HepG2 (cell line): ENCODE results near the gene KCNJ5. TPM values are rescaled to one million over a fixed set of nuclear protein-coding genes. Genes with fewer than 3 reads are reported as not detected.

Experiments
- ATAC-seq: fragments of 200-7000 bp; cut with Tn5 transposase; 3 replicates; pipeline ENCODE4 v1.9.1; 2020; ENCODE audit warnings: mild to moderate bottlenecking, moderate library complexity
- BruUV-seq: library from RNA; stranded (reverse); fragments of 400-500 nt; replicated peaks from 2 replicates; lab custom pipeline; 2021; lab: Mats Ljungman, UMichigan
- CTCF ChIA-PET: fragments of 300-600 bp; formaldehyde crosslinking; extraction: SDS; loops from one replicate; lab custom pipeline; 2021; ENCODE audit warnings: low total read pairs, inconsistent platforms, low intra/inter-chr PET ratio; lab: Yijun Ruan, JAX
- POLR2A ChIA-PET: fragments of 350-600 bp; sonication (Branson Sonifier 250); formaldehyde crosslinking; loops from one replicate; lab custom pipeline; 2020; ENCODE audit warnings: antibody characterized with exemption, inconsistent platforms; lab: Yijun Ruan, JAX
- DNase-seq: peaks from one replicate; pipeline ENCODE4 v3.0.0-alpha.2; 2015; ENCODE audit warnings: low spot score
- FAIRE-seq: peaks from 3 replicates; lab custom pipeline; 2011; peaks lifted over from hg19 to GRCh38; lab: Jason Lieb, UNC
- H2AFZ ChIP-seq: one replicate; pipeline ENCODE4 v1.6.1; 2011; ENCODE audit warnings: low read length, inconsistent platforms
- H3K27ac ChIP-seq: fragments of 300-600 bp; 3 replicates; pipeline ENCODE4 v1.8.0; 2011; ENCODE audit warnings: mixed run types, mild to moderate bottlenecking, mixed read lengths, low read length, inconsistent platforms; ENCODE audit not compliant: insufficient read depth; ENCODE audit errors: extremely low read length
- H3K27me3 ChIP-seq, 2 experiments: fragments of 200-600 bp in 1 of 2; 2 replicates in 1 of 2; 3 replicates in 1 of 2; pipeline versions ENCODE4 v1.6.0 to v1.8.0; 2011; ENCODE audit warnings: low read length in 2 of 2, mild to moderate bottlenecking in 2 of 2, moderate library complexity in 2 of 2, inconsistent platforms in 1 of 2; ENCODE audit not compliant: insufficient read depth in 2 of 2, control insufficient read depth in 1 of 2
- H3K36me3 ChIP-seq, 2 experiments: fragments of 200-600 bp in 1 of 2; replicated peaks in 1 of 2; 2 replicates in 1 of 2; 3 replicates in 1 of 2; pipeline versions ENCODE4 v1.5.1 to v1.8.0; 2011; ENCODE audit warnings: low read length in 2 of 2, inconsistent platforms in 1 of 2; ENCODE audit not compliant: insufficient read depth in 2 of 2, control insufficient read depth in 1 of 2
- H3K4me1 ChIP-seq: 2 replicates; pipeline ENCODE4 v1.5.1; 2012; ENCODE audit warnings: low read length, inconsistent platforms; ENCODE audit not compliant: insufficient read depth
- H3K4me2 ChIP-seq: 2 replicates; pipeline ENCODE4 v1.6.0; 2011; ENCODE audit warnings: low read depth, low read length, inconsistent platforms
- H3K4me3 ChIP-seq, 3 experiments: fragments of 200-600 bp in 1 of 3; sonication (generic), shearing (Covaris generic) in 1 of 3; replicated peaks in 1 of 3; 2 replicates each; pipeline ENCODE4 v1.5.1; 2011 to 2016; ENCODE audit warnings: low read length in 3 of 3, inconsistent platforms in 2 of 3, low read depth in 2 of 3, mild to moderate bottlenecking in 2 of 3, control low read depth in 1 of 3, mixed read lengths in 1 of 3; ENCODE audit not compliant: insufficient read depth in 1 of 3
- H3K79me2 ChIP-seq: one replicate; pipeline ENCODE4 v1.6.1; 2011; ENCODE audit warnings: low read length, inconsistent platforms; ENCODE audit not compliant: insufficient read depth
- H3K9ac ChIP-seq: 2 replicates; pipeline ENCODE4 v1.6.0; 2011; ENCODE audit warnings: mild to moderate bottlenecking, low read depth, low read length, inconsistent platforms; ENCODE audit not compliant: insufficient read depth
- H3K9me3 ChIP-seq: 2 replicates; pipeline ENCODE4 v1.5.1; 2012; ENCODE audit warnings: mild to moderate bottlenecking, low read length
- H4K20me1 ChIP-seq: 2 replicates; pipeline ENCODE4 v1.6.0; 2011; ENCODE audit warnings: inconsistent platforms, mild to moderate bottlenecking, low read length, moderate library complexity; ENCODE audit not compliant: insufficient read depth
- AFF4 ChIP-seq: sonication (generic); formaldehyde crosslinking; IDR thresholded peaks from 2 replicates; pipeline ENCODE4 v1.4.0; 2020; ENCODE audit warnings: missing genetic modification reagents
- ATM ChIP-seq: fragments of 450-650 bp; IDR thresholded peaks from 2 replicates; pipeline ENCODE4 v1.7.1; 2017; ENCODE audit warnings: mild to moderate bottlenecking, borderline replicate concordance
- BHLHE40 ChIP-seq: IDR thresholded peaks from 2 replicates; pipeline ENCODE4 v1.6.1; 2011; ENCODE audit warnings: low read length, improper control_type of control experiment
- CTCF ChIP-seq: sonication (generic); formaldehyde crosslinking; IDR thresholded peaks from 2 replicates; pipeline ENCODE4 v1.5.0; 2020; ENCODE audit warnings: mild to moderate bottlenecking, missing genetic modification reagents, moderate library complexity
- FOXM1 ChIP-seq: sonication (generic); formaldehyde crosslinking; IDR thresholded peaks from 2 replicates; pipeline ENCODE4 v1.5.0; 2020; ENCODE audit warnings: missing genetic modification reagents
- KDM2A ChIP-seq: sonication (generic); formaldehyde crosslinking; IDR thresholded peaks from 2 replicates; pipeline ENCODE4 v1.4.0; 2020; ENCODE audit warnings: low read depth, missing genetic modification reagents, borderline replicate concordance
- LRRFIP1 ChIP-seq: sonication (generic); formaldehyde crosslinking; conservative IDR thresholded peaks from 2 replicates; pipeline ENCODE4 v1.4.0; 2020; ENCODE audit warnings: missing genetic modification reagents
- NRL ChIP-seq: sonication (generic); formaldehyde crosslinking; IDR thresholded peaks from 2 replicates; pipeline ENCODE4 v1.5.0; 2020; ENCODE audit warnings: missing genetic modification reagents, mild to moderate bottlenecking, moderate library complexity, borderline replicate concordance
- ONECUT2 ChIP-seq: sonication (generic); formaldehyde crosslinking; IDR thresholded peaks from 2 replicates; pipeline ENCODE4 v1.4.0; 2020; ENCODE audit warnings: missing genetic modification reagents
- RFX1 ChIP-seq: fragments of 450-650 bp; IDR thresholded peaks from 2 replicates; pipeline ENCODE4 v1.6.1; 2017
- ZBTB21 ChIP-seq: sonication (generic); formaldehyde crosslinking; IDR thresholded peaks from 2 replicates; pipeline ENCODE4 v1.4.0; 2020; ENCODE audit warnings: missing genetic modification reagents
- ZNF235 ChIP-seq: sonication (generic); formaldehyde crosslinking; IDR thresholded peaks from 2 replicates; pipeline ENCODE4 v1.8.1; 2023; ENCODE audit warnings: mild to moderate bottlenecking, missing genetic modification reagents, borderline replicate concordance
- ZNF576 ChIP-seq: sonication (generic); formaldehyde crosslinking; IDR thresholded peaks from 2 replicates; pipeline ENCODE4 v1.4.0; 2020; ENCODE audit warnings: mild to moderate bottlenecking, missing genetic modification reagents
- ZNF672 ChIP-seq: sonication (generic); formaldehyde crosslinking; IDR thresholded peaks from 2 replicates; pipeline ENCODE4 v1.8.1; 2022; ENCODE audit warnings: missing genetic modification reagents
- WGBS: methylation state at CpG from one replicate; pipeline ENCODE4 v1.1.6; 2017; ENCODE audit warnings: low lambda C conversion rate; 5-methylcytosine and 5-hydroxymethylcytosine counted together
- in situ Hi-C: cut with HindIII; loops from 2 replicates; pipeline ENCODE4 v1.10.0; 2017; ENCODE audit warnings: low pct_unique_long_range_greater_than_20kb; ENCODE audit not compliant: extremely low pct_ligation_motif_present
- intact Hi-C: fragments of 100-400 bp; cut with micrococcal nuclease; formaldehyde crosslinking; loops from one replicate; pipeline ENCODE4 v1.10.0; 2022; ENCODE audit not compliant: unreplicated experiment
- polyA plus RNA-seq, 8 experiments: library from polyadenylated mRNA; depleted of rRNA in 3 of 8; stranded (reverse) in 7 of 8; unstranded in 1 of 8; fragments of >200 nt; fragmentation: Illumina TruSeq in 4 of 8; extraction: Trizol in 4 of 8; gene quantifications; 2 replicates each; pipeline versions ENCODE4 v1.2.1 to v1.2.3, GENCODE V29; 2011 to 2016; ENCODE audit warnings: low read depth in 4 of 8, missing spikeins in 1 of 8, mixed read lengths in 1 of 8; ENCODE audit not compliant: insufficient read depth in 1 of 8
- total RNA-seq, 5 experiments: library from RNA; depleted of rRNA; stranded (reverse); fragments of >200 nt; fragmentation: Illumina TruSeq; extraction: Trizol; gene quantifications; 2 replicates each; pipeline ENCODE4 v1.2.3, GENCODE V29; 2016; ENCODE audit warnings: low read depth in 1 of 5

The KCNJ5 gene
- total and polyA plus RNA-seq, 2 of the 13 experiments (the other 11 are each of a cell fraction or from before 2014, with no cell fraction given) = not detected

- 17% methylated on average over 12 of the region's 12 CpGs for WGBS
- peaks cover 3 to 49% of the 10 kb centered on the region in 2 experiments; a peak in 4 of 5 replicates for H3K27me3 ChIP-seq
- no peaks in the 10 kb centered on the region for H3K4me1 ChIP-seq
- H2AFZ ChIP-seq = no peak overlapping the region
- in situ Hi-C loops (loop anchor here (5.0 to 25.0 kb wide), 3 partner anchors 72 to 802 kb away; no protein-coding TSS in a partner anchor), intact Hi-C loops (loop anchor here (1.0 to 2.0 kb wide), 3 partner anchors 64 to 232 kb away; no protein-coding TSS in a partner anchor)
- H3K4me3 ChIP-seq = no peak overlapping the region
- H4K20me1 ChIP-seq = no peaks in the 10 kb centered on the region
- no peak overlapping the region for H3K4me2 ChIP-seq
- BruUV-seq = no TSS peak
- no peaks in the 10 kb centered on the region for H3K79me2 ChIP-seq
- H3K36me3 ChIP-seq = no peaks in the 10 kb centered on the region
- no peaks in the 10 kb centered on the region for H3K9me3 ChIP-seq
- H3K9ac ChIP-seq = no peak overlapping the region
- peak; percentile 54 for DNase-seq
- ChIA-PET POLR2A (no interaction called here), CTCF (interaction anchor here (0.8 to 3.8 kb wide), 5 partner anchors 64 to 866 kb away, joined by 3 to 38 read pairs (median 4); no protein-coding TSS in a partner anchor)
- peak; percentile 37 for FAIRE-seq
- no peak overlapping the region for H3K27ac ChIP-seq
- peak; percentile 90 for ATAC-seq
- TF ChIP-seq NRL (no peak), ZNF672 (no peak), RFX1 (no peak), ONECUT2 (no peak), FOXM1 (no peak), ZNF576 (no peak), ATM (no peak), LRRFIP1 (CRISPR knock-in tag) (no peak), ZBTB21 (no peak), CTCF (CRISPR knock-in tag) (peak; percentile 86), KDM2A (CRISPR knock-in tag) (no peak), BHLHE40 (no peak), ZNF235 (CRISPR knock-in tag) (no peak), AFF4 (CRISPR knock-in tag) (no peak)
Observed at GRCh38 chr11:128884703-128885338, 6.3 kb upstream of the KCNJ5 start.
